GM12865 (cell line): ENCODE data around the gene SUB1.
"Not testable (repeated sequence)": the region's sequence is repeated elsewhere in the genome, so short reads cannot be mapped to it uniquely, and the experiment has no call there.

Experiments used
- DNase-seq: peaks from one replicate; pipeline ENCODE4 v3.0.0; 2010; ENCODE audit warnings: low read depth
- H3K4me3 ChIP-seq: 2 replicates; pipeline ENCODE4 v1.5.1; 2011; ENCODE audit warnings: mild to moderate bottlenecking, low read depth, low read length, control low read depth
- TF ChIP-seq, protein P1 (sequence below): IDR thresholded peaks from 2 replicates; pipeline ENCODE4 v1.5.1; 2011; ENCODE audit warnings: low read length, control low read depth, low read depth, inconsistent platforms; ENCODE audit not compliant: insufficient read depth; ENCODE audit errors: missing control alignments

The SUB1 gene

DNA sequence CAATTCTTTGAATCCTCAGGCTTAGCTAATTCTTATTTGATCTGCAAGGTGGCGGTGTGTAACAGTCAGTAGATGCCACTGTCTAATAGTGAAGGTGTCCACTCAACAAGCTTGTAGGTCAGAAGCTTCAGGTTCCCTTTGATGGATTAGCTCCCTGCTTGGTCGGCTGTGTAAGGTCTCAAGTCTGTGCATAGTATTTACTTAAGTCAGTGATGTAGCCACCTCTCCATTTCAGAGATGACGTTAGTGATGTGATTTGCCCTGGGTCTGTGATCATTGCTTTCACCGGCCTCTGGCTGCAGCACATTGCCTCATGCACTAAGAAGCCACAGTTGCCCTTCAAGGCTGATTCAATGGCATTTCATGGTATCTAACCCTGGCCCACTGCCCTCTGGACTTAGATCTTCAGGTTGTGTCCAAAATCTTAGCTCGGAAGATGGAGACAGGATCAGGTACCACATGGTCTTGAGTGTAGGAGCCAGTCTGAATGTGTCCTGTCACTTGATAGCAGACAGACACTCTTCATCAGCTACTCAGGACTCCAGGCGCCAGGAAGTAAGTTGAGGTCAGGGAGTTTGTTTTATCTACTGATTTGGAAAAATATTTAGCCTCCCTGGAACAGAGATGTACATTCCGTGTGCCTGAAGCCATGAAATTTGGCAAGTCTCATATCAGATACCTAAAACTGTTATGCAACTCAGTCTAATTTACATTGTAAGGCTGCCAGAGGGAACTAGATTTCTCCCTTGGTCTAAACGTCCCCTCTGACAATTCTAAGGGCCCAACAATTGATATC, 42.9 kb downstream of the SUB1 start:
- DNase-seq, result no peak
- TF ChIP-seq, protein P1, sequence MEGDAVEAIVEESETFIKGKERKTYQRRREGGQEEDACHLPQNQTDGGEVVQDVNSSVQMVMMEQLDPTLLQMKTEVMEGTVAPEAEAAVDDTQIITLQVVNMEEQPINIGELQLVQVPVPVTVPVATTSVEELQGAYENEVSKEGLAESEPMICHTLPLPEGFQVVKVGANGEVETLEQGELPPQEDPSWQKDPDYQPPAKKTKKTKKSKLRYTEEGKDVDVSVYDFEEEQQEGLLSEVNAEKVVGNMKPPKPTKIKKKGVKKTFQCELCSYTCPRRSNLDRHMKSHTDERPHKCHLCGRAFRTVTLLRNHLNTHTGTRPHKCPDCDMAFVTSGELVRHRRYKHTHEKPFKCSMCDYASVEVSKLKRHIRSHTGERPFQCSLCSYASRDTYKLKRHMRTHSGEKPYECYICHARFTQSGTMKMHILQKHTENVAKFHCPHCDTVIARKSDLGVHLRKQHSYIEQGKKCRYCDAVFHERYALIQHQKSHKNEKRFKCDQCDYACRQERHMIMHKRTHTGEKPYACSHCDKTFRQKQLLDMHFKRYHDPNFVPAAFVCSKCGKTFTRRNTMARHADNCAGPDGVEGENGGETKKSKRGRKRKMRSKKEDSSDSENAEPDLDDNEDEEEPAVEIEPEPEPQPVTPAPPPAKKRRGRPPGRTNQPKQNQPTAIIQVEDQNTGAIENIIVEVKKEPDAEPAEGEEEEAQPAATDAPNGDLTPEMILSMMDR, result no peak
- H3K4me3 ChIP-seq, result no peak overlapping the region

GRCh38 chr5:32630867-32631491, 45.6 kb downstream of the SUB1 start:
- TF ChIP-seq, protein P1, result no peak
- DNase-seq, result no peak
- H3K4me3 ChIP-seq, result no peak overlapping the region

GRCh38 chr5:32633017-32633416, 47.7 kb downstream of the SUB1 start:
- H3K4me3 ChIP-seq, DNase-seq: not testable (repeated sequence)

DNA sequence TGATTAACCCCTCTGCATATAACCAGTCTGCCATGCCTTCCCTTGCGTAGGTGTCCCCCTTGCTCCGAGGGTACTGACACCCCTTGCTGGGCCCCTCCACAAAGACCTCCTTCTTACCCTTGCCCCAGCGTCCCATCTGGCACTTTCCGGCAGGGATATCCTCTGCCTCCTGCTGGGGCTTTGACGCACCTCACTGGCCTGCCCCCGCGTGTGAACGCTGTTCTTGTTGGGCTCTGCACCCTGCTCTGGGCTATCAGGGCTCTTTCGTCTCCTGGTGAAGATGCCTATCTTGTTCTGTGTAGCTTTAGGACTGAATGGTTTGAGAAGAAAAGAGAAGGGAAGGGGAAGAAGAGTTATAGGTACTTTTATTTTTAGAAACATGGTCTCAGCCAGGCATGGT, 53.0 kb downstream of the SUB1 start:
- TF ChIP-seq, protein P1, result no peak
- H3K4me3 ChIP-seq, result no peak overlapping the region
- no peak for DNase-seq

DNA sequence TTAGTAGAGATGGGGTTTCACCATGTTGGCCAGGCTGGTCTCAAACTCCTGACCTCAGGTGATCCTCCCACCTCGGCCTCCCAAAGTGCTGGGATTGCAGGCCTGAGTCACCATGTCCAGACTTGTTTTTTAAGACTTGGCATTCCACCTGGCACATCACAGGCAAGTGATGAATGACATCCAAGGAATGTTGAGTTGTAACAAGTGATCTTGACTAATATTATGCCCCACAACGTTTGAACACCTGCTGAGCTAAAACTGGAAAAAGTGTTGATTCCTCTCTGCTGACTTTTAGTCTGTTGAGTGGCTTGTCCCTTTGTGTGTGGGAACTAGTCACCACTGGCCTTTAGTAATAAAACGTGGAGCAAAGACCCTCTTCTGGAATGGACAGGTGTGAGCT, 54.6 kb downstream of the SUB1 start:
- H3K4me3 ChIP-seq, result no peak overlapping the region
- TF ChIP-seq, protein P1, result no peak
- no peak for DNase-seq

DNA sequence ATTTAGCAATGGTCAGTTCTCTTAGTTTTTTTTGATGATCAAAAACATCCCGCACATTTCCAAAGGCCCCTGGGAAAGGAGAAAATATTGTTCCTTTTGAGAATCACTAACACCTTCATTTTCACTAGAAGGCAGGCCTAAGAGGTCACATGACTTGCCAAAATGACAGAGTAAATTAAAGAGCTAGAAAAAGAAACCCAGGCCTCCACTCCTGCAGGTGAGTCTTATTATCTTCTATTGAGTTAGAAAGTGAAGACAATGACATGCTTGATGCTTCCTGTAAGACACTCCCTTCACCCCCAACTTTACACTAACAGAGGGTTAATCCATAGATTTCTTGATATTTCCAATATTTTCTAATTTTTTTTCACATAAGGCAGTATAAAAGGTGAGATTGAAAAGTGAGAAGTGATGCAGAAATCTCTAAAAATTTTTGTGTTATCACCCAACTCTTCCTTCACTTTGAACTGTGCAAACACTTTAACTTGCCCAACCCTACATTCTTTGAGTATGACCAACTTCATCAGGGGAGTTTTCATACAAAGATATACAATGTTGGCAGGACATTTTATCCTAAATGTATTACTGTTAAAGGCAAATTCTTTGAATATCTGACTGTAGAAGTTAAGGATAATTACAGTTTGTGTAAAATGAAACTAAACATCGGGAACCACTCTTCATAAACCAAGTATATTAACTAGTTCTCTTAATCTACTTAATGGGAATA, 57.1 kb downstream of the SUB1 start:
- no peak for DNase-seq
- TF ChIP-seq, protein P1, result no peak

GRCh38 chr5:32645246-32645645, 59.9 kb downstream of the SUB1 start:
- TF ChIP-seq, protein P1, result no peak
- H3K4me3 ChIP-seq, result no peak overlapping the region
- peak; percentile 36 for DNase-seq

More for the DNA sequence above, 57.1 kb downstream of the SUB1 start:
- no peak overlapping the region for H3K4me3 ChIP-seq
